Body of pancreas (tissue), 4 donors: ENCODE measurements around the gene HERC3. TPM values are rescaled to one million over a fixed set of nuclear protein-coding genes. Genes with fewer than 3 reads are reported as not detected.

Experiments
- ATAC-seq: fragments of 150-250 bp; one replicate; pipeline ENCODE4 v1.9.1; 2016
- DNase-seq, 4 donors: peaks; one replicate each; pipeline ENCODE4 v3.0.0-alpha.2; 2019
- H3K27ac ChIP-seq, 4 donors: fragments of 200-600 bp; sonication (generic); 1 replicate in 3 of 4; 2 replicates in 1 of 4; pipeline versions ENCODE4 v1.5.1 to v1.6.1; 2016 to 2019; ENCODE audit warnings: mild to moderate bottlenecking in 1 of 4, mixed read lengths in 1 of 4, moderate library complexity in 1 of 4
- H3K27me3 ChIP-seq, 2 donors: fragments of 200-600 bp; sonication (generic); one replicate each; pipeline ENCODE4 v1.6.0; 2016; ENCODE audit warnings: mild to moderate bottlenecking in 1 of 2
- H3K36me3 ChIP-seq, 2 donors: fragments of 200-600 bp; sonication (generic); replicated peaks in 1 of 2; 2 replicates each; pipeline ENCODE4 v1.5.1; 2016; ENCODE audit warnings: low read depth in 2 of 2; ENCODE audit not compliant: insufficient read depth in 1 of 2
- H3K4me1 ChIP-seq: fragments of 200-600 bp; sonication (generic); one replicate; pipeline ENCODE4 v1.6.0; 2016
- H3K4me3 ChIP-seq, 2 donors: fragments of 200-600 bp; sonication (generic); 1 replicate in 1 of 2; 2 replicates in 1 of 2; pipeline ENCODE4 v1.5.1; 2016 to 2019
- H3K9me3 ChIP-seq, 3 donors: fragments of 200-600 bp; sonication (generic); 1 replicate in 2 of 3; 2 replicates in 1 of 3; pipeline ENCODE4 v1.5.1; 2016
- CTCF ChIP-seq, 7 experiments: fragments of 450-650 bp in 4 of 7; fragments of 200-600 bp in 3 of 7; sonication (generic) in 3 of 7; IDR thresholded peaks; one replicate each; pipeline ENCODE4 v1.5.1; 2016 to 2019; ENCODE audit warnings: antibody characterized with exemption in 7 of 7
- POLR2A ChIP-seq, 3 donors: fragments of 450-650 bp; IDR thresholded peaks; one replicate each; pipeline ENCODE4 v1.6.1; 2016; ENCODE audit warnings: antibody characterized with exemption in 3 of 3, mild to moderate bottlenecking in 2 of 3
- WGBS, 2 donors: methylation state at CpG; one replicate each; pipeline ENCODE4 v1.1.5; 2017; 5-methylcytosine and 5-hydroxymethylcytosine counted together
- intact Hi-C: fragments of 100-400 bp; cut with DNase I; formaldehyde crosslinking; loops from one replicate; pipeline ENCODE4 v1.15.1; 2023
- total RNA-seq, 2 donors: library from RNA; depleted of rRNA; stranded (reverse); fragments of >200 nt; gene quantifications; one replicate each; pipeline ENCODE4 v1.1.0, GENCODE V29; 2016

The HERC3 gene
- total RNA-seq, 2 donors from 2014 or later = 10.9 to 19.5 TPM

- intact Hi-C loops = loop anchor here (10.0 kb wide), 1 partner anchor 322 kb away; no protein-coding TSS in a partner anchor
- ATAC-seq = no peak
- H3K4me3 ChIP-seq = no peak overlapping the region
- no peak overlapping the region for H3K27ac ChIP-seq
- 75 to 80% methylated on average over 2 of the region's 2 CpGs for WGBS, 2 donors
- H3K27me3 ChIP-seq = no peaks in the 10 kb centered on the region
- H3K36me3 ChIP-seq = peaks cover 0 to 2% of the 10 kb centered on the region in 2 donors
- TF ChIP-seq CTCF (IDR thresholded peaks at IDR 0.05) = no peak
- TF ChIP-seq POLR2A (IDR thresholded peaks at IDR 0.05) = no peak
- no peaks in the 10 kb centered on the region for H3K9me3 ChIP-seq
- peaks cover 5% of the 10 kb centered on the region for H3K4me1 ChIP-seq
- DNase-seq = no peak
Observed at GRCh38 chr4:88702782-88703181, 110.5 kb downstream of the HERC3 start.

- intact Hi-C loops = loop anchor here (10.0 kb wide), 1 partner anchor 320 kb away; no protein-coding TSS in a partner anchor
- Histone ChIP-seq H3K4me1 (peaks cover 5% of the 10 kb centered on the region), H3K4me3 (no peak overlapping the region), H3K27ac (no peak overlapping the region), H3K27me3 (no peaks in the 10 kb centered on the region), H3K36me3 (peaks cover 0 to 2% of the 10 kb centered on the region in 2 donors), H3K9me3 (no peaks in the 10 kb centered on the region)
- ATAC-seq (no peak), DNase-seq (no peak)
- TF ChIP-seq CTCF (IDR thresholded peaks at IDR 0.05) (no peak), POLR2A (IDR thresholded peaks at IDR 0.05) (no peak)
Observed at GRCh38 chr4:88705223-88705622, 112.9 kb downstream of the HERC3 start.

- peak; percentile 6 for ATAC-seq
- Histone ChIP-seq H3K27ac (no peak overlapping the region), H3K36me3 (peaks cover 0 to 2% of the 10 kb centered on the region in 2 donors), H3K27me3 (no peaks in the 10 kb centered on the region), H3K4me3 (no peak overlapping the region), H3K9me3 (no peaks in the 10 kb centered on the region), H3K4me1 (peaks cover 5% of the 10 kb centered on the region)
- no peak for TF ChIP-seq CTCF (IDR thresholded peaks at IDR 0.05)
- TF ChIP-seq POLR2A (IDR thresholded peaks at IDR 0.05) = no peak
- intact Hi-C loops = loop anchor here (10.0 kb wide), 1 partner anchor 319 kb away; no protein-coding TSS in a partner anchor
- no peak for DNase-seq
- WGBS, 2 donors = 53 to 54% methylated on average over 3 of the region's 3 CpGs
Observed at GRCh38 chr4:88705805-88706492, 113.7 kb downstream of the HERC3 start.

GRCh38 chr4:88706574-88706973, 114.3 kb downstream of the HERC3 start:
- WGBS, 2 donors = 16 to 21% methylated on average over 9 of the region's 9 CpGs
- no peak overlapping the region for H3K4me3 ChIP-seq

More at GRCh38 chr4:88706574-88706973, 114.3 kb downstream of the HERC3 start:
- no peaks in the 10 kb centered on the region for H3K9me3 ChIP-seq
- peak; percentile 90 for ATAC-seq
- TF ChIP-seq POLR2A (IDR thresholded peaks at IDR 0.05) = no peak
- TF ChIP-seq CTCF (IDR thresholded peaks at IDR 0.05) = peak; percentile 42 to 84 (median 78)
- no peak overlapping the region for H3K27ac ChIP-seq
- intact Hi-C loops = loop anchor here (10.0 kb wide), 1 partner anchor 318 kb away; no protein-coding TSS in a partner anchor
- H3K36me3 ChIP-seq = peaks cover 0 to 2% of the 10 kb centered on the region in 2 donors
- peaks cover 5% of the 10 kb centered on the region for H3K4me1 ChIP-seq
- peak; percentile 31 to 64 (median 51) for DNase-seq
- no peaks in the 10 kb centered on the region for H3K27me3 ChIP-seq
